Upper lobe of right lung (tissue), 1 donor: ENCODE measurements around the gene TCTN1. TPM values are rescaled to one million over a fixed set of nuclear protein-coding genes. Genes with fewer than 3 reads are reported as not detected.

Experiments used
- ATAC-seq: fragments of 200-7000 bp; cut with Tn5 transposase; one replicate; pipeline ENCODE4 v1.9.1; 2020; ENCODE audit warnings: mild to moderate bottlenecking, moderate library complexity
- DNase-seq: peaks from one replicate; pipeline ENCODE4 v3.0.0-alpha.2; 2020
- H3K27ac ChIP-seq: fragments of 200-600 bp; one replicate; pipeline ENCODE4 v1.8.0; 2022
- H3K27me3 ChIP-seq: fragments of 200-600 bp; one replicate; pipeline ENCODE4 v1.8.0; 2022; ENCODE audit warnings: mild to moderate bottlenecking
- H3K36me3 ChIP-seq: fragments of 200-600 bp; one replicate; pipeline ENCODE4 v1.8.0; 2022
- H3K4me1 ChIP-seq: fragments of 200-600 bp; one replicate; pipeline ENCODE4 v1.8.0; 2022
- H3K4me3 ChIP-seq: fragments of 200-600 bp; one replicate; pipeline ENCODE4 v1.8.0; 2022; ENCODE audit warnings: mild to moderate bottlenecking
- H3K9me3 ChIP-seq: fragments of 200-600 bp; one replicate; pipeline ENCODE4 v1.8.0; 2022
- CTCF ChIP-seq: fragments of 200-600 bp; IDR thresholded peaks from one replicate; pipeline ENCODE4 v1.8.0; 2022; ENCODE audit warnings: antibody characterized with exemption
- intact Hi-C: fragments of 100-400 bp; cut with DNase I; formaldehyde crosslinking; loops from one replicate; pipeline ENCODE4 v1.11.0; 2022
- total RNA-seq: library from RNA; stranded (reverse); fragmentation: NEBNext Ultra II Directional; extraction: Animal tissue kit (Norgen Biotek cat#: 25700); gene quantifications from one replicate; pipeline ENCODE4 v1.2.1, GENCODE V29; 2021
- donor health status: DM: no; HTN: yes; CAD: no; lungs with severe emphysema.

Gene TCTN1
- total RNA-seq, 1 donor from 2014 or later = 30.4 TPM

DNA sequence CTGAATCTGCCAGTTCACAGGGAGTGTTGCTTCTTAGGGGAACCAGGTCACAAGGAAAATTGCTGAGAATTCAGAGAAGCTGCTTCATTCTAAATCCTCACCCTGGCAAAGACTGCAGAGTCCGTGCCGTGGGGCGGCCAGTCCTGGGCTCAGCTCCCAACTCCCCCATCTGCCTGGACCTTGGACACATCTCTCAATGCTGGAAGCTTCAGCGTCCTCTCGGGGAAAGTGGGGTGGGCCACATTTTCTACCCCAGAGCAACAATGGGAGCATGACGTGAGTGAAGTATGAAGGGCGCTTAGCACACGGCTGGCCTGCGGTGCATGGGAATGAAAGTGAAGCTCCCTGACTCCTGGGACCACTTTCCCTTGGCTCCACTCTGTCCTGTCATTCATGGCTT, 43.8 kb downstream of the TCTN1 start:
- H3K27me3 ChIP-seq = no peaks in the 10 kb centered on the region
- intact Hi-C loops = no loop called here
- no peaks in the 10 kb centered on the region for H3K9me3 ChIP-seq
- no peak for ATAC-seq
- no peak for TF ChIP-seq CTCF
- no peak overlapping the region for H3K27ac ChIP-seq
- H3K36me3 ChIP-seq = peaks cover 6% of the 10 kb centered on the region
- H3K4me3 ChIP-seq = no peak overlapping the region
- H3K4me1 ChIP-seq = no peaks in the 10 kb centered on the region
- DNase-seq = no peak

DNA sequence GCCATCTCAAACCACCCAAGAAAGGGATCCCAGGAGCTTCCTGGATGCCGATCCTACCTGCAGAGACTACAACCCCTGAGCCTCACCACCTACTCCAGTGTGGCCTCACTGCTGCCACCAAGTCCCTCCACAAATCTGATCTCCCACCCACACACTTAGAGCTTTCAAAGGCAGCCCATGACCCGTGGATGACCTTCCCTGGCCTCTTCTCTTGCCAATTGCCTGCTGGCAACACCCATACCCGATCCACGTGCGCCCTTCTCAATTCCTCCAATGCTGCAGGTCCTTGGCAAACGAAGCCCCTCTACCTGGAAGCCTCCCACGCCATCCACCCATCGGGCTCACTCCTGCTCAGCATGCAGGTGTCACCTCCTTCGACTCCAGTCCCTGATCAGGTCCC, 44.3 kb downstream of the TCTN1 start:
- no peaks in the 10 kb centered on the region for H3K9me3 ChIP-seq
- no peak overlapping the region for H3K4me3 ChIP-seq
- DNase-seq = no peak
- no peaks in the 10 kb centered on the region for H3K27me3 ChIP-seq
- no peak for TF ChIP-seq CTCF
- intact Hi-C loops = no loop called here
- no peaks in the 10 kb centered on the region for H3K4me1 ChIP-seq
- ATAC-seq = no peak
- peaks cover 6% of the 10 kb centered on the region for H3K36me3 ChIP-seq
- no peak overlapping the region for H3K27ac ChIP-seq

DNA sequence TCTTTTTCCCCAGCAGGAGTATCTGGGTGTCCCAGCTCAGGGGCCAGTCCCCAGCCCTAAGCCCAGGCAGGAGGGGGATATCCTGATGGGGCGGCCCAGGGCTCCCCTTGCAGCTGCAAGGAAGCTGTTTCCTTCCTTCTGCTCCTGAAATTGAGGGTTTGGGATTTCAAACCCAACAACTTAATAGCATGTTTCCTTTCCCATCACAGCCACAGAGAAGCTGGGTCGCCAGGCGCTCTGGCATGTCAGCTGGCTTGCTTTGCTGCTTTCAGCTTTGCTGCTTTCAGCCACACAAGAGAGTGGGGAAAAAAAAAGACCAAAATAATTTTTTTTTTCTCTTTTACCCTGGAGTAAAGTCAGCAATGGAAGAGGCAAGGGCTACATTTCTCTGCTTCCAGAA, 44.9 kb downstream of the TCTN1 start:
- no peaks in the 10 kb centered on the region for H3K27me3 ChIP-seq
- no peaks in the 10 kb centered on the region for H3K4me1 ChIP-seq
- no peak overlapping the region for H3K27ac ChIP-seq
- H3K4me3 ChIP-seq = no peak overlapping the region
- H3K9me3 ChIP-seq = no peaks in the 10 kb centered on the region
- peaks cover 1% of the 10 kb centered on the region for H3K36me3 ChIP-seq
- intact Hi-C loops = no loop called here
- ATAC-seq = no peak
- TF ChIP-seq CTCF = no peak
- DNase-seq = no peak

- no peak overlapping the region for H3K4me3 ChIP-seq
- no peaks in the 10 kb centered on the region for H3K9me3 ChIP-seq
- intact Hi-C loops = no loop called here
- peak; percentile 81 for ATAC-seq
- no peaks in the 10 kb centered on the region for H3K36me3 ChIP-seq
- H3K27ac ChIP-seq = no peak overlapping the region
- no peaks in the 10 kb centered on the region for H3K27me3 ChIP-seq
- no peak for TF ChIP-seq CTCF
- DNase-seq = peak; percentile 73
- no peaks in the 10 kb centered on the region for H3K4me1 ChIP-seq
Measured at GRCh38 chr12:110661337-110661972, 47.5 kb downstream of the TCTN1 start.

- DNase-seq = no peak
- intact Hi-C loops = no loop called here
- TF ChIP-seq CTCF = no peak
Measured at GRCh38 chr12:110666892-110667291, 53.0 kb downstream of the TCTN1 start.

GRCh38 chr12:110667671-110668070, 53.7 kb downstream of the TCTN1 start:
- no peak for ATAC-seq
- intact Hi-C loops = no loop called here
- no peak for TF ChIP-seq CTCF
- Histone ChIP-seq H3K4me1 (no peaks in the 10 kb centered on the region), H3K4me3 (no peak overlapping the region), H3K9me3 (no peaks in the 10 kb centered on the region), H3K36me3 (no peaks in the 10 kb centered on the region), H3K27me3 (no peaks in the 10 kb centered on the region), H3K27ac (no peak overlapping the region)
- DNase-seq = no peak

More at GRCh38 chr12:110666892-110667291, 53.0 kb downstream of the TCTN1 start:
- no peak overlapping the region for H3K27ac ChIP-seq
- H3K9me3 ChIP-seq = no peaks in the 10 kb centered on the region
- no peaks in the 10 kb centered on the region for H3K27me3 ChIP-seq
- ATAC-seq = no peak
- H3K36me3 ChIP-seq = no peaks in the 10 kb centered on the region
- H3K4me1 ChIP-seq = no peaks in the 10 kb centered on the region
- no peak overlapping the region for H3K4me3 ChIP-seq
